ENCODE results near the gene HOXA6.

Gene HOXA6

GRCh38 chr7:27103489-27104226 lies 43.9 kb downstream of the HOXA6 start:
- no peak for TF ChIP-seq CTCF (IDR thresholded peaks at IDR 0.05)
- H3K27ac Mint-ChIP-seq, result peak overlapping the region; percentile 100
- H3K4me3 Mint-ChIP-seq, result peak overlapping the region; percentile 99
- peaks cover 89% of the 10 kb centered on the region for H3K4me1 Mint-ChIP-seq
- DNase-seq, result peak; percentile 65
- H3K36me3 Mint-ChIP-seq (ENCODE audit: low read depth), result peaks cover 56% of the 10 kb centered on the region
- no peaks in the 10 kb centered on the region for H3K9me3 Mint-ChIP-seq
- no peaks in the 10 kb centered on the region for H3K27me3 Mint-ChIP-seq (ENCODE audit: low read depth, poor library complexity)

DNA sequence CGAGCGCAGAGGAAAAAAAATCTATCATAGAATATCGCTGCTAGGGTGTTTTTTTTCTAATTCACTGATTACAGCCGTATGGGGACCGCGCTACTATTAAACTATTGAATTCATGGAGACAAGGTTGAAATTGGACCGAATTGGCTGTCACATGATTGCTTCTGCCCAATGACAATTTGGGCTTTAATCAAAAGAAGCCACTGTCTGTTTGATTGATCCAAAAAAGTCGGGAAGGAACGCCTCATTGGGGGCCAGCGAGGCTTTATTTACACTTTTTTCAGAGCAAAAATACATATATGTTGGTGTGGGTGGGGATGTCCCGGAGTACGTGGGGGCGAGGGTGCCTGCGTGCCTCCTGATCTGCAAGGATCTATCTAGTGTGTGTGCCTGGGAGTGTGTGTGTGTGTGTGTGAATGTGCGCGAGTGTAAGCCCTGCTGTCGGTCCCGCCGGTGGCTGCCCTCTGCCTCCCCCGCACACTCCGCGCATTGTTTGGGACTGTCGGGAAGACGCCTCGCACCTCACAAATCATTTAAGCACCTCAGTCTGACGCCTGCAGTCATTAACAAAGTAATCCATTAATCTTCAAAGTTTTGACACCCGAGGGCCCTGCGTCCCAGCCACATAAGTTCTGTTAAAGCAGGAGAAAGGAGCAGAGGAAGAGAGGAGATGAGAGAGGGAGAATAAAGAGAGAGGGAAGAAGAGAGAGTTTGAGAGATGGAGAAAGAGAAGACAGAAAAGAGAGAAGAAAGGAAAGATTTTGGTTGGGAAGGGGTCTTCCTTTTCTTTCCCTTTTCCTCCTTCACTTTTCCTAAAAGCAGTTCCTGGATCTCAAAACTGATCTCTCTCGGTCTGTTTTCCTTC lies 44.8 kb downstream of the HOXA6 start, which contains the start of gene HOXA2:
HOXA2 (minus strand) TSS at position 103 of the 862 bp plus-strand sequence. CDS start 183 bp downstream, outside the sequence.
- Mint-ChIP-seq H3K27ac (peak within 1 kb of the TSS; percentile 100), H3K27me3 (ENCODE audit: low read depth, poor library complexity) (no peaks in the 10 kb centered on the region), H3K9me3 (no peaks in the 10 kb centered on the region), H3K36me3 (ENCODE audit: low read depth) (peaks cover 60% of the 10 kb centered on the region), H3K4me3 (peak within 1 kb of the TSS; percentile 99), H3K4me1 (peaks cover 83% of the 10 kb centered on the region)
- DNase-seq, result peak; percentile 77
- no peak for TF ChIP-seq CTCF (IDR thresholded peaks at IDR 0.05)

DNA sequence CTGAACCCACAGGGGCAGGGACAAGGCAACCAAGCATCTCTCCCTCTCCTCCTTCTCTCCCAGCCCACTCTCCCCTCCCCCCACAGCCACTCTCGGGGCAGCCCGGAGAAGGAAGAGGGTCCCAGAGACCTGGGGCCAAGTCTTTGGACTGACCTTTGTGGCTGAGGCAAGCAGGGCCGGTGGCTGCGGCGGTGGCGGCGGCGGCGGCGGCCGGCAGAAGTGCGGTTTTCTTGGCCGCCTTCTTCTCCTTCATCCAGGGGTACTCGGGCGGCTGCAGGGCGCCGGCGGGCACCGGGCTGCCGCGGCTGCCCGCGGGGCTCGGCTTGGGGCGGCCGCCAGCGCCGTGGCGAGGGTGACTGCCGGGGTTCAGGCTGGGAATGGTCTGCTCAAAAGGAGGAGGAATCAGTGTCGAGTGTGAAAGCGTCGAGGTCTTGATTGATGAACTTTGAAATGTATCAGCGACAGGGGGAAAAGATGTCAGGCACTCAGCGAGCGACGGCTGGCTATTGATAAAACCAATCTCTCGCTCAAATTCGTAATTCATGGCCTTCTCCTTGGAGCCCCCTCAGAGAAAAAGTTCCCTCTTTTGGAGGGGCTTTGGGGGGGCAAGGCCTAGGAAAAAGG lies 45.5 kb downstream of the HOXA6 start:
- peak overlapping the region; percentile 100 for H3K27ac Mint-ChIP-seq
- peaks cover 76% of the 10 kb centered on the region for H3K4me1 Mint-ChIP-seq
- peak overlapping the region; percentile 99 for H3K4me3 Mint-ChIP-seq
- H3K27me3 Mint-ChIP-seq (ENCODE audit: low read depth, poor library complexity), result no peaks in the 10 kb centered on the region
- no peaks in the 10 kb centered on the region for H3K9me3 Mint-ChIP-seq
- peaks cover 60% of the 10 kb centered on the region for H3K36me3 Mint-ChIP-seq (ENCODE audit: low read depth)
- peak; percentile 71 for DNase-seq
- TF ChIP-seq CTCF (IDR thresholded peaks at IDR 0.05), result no peak

DNA sequence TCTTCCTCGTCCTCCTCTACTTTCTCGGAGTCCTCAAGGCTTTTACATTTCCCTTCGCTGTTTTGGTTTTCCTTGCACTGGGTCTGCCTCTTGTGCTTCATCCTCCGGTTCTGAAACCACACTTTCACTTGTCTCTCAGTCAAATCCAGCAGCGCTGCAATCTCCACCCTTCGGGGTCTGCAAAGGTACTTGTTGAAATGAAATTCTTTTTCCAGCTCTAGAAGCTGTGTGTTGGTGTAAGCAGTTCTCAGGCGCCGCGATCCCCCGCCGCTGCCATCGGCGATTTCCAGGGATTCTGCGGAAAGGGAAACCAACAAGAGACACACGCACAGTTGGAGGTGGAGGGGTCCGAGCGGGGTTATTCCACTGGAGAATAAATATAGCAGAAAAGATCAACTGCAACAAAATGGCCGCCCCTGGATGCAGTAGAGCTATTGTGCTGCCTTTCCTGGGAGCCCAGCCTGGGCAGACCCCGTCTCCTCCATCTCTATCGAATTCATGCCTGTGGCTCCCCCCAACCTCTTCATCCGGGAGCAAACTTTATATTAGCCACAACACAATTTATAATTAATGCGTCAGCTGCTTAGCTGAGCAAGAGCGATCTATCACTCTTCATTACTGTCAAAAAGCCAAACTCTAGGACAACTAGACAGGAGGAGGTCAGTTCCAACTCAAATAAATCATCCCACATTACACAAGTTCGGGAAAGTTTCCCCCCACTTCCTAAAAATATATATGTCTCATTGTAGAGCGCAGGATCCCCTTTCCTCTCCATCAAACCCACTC lies 46.2 kb downstream of the HOXA6 start:
- Mint-ChIP-seq H3K4me1 (peaks cover 72% of the 10 kb centered on the region), H3K9me3 (no peaks in the 10 kb centered on the region), H3K27me3 (ENCODE audit: low read depth, poor library complexity) (no peaks in the 10 kb centered on the region), H3K36me3 (ENCODE audit: low read depth) (peaks cover 57% of the 10 kb centered on the region), H3K4me3 (peak overlapping the region; percentile 99), H3K27ac (peak overlapping the region; percentile 100)
- TF ChIP-seq CTCF (IDR thresholded peaks at IDR 0.05), result no peak
- DNase-seq, result peak; percentile 52

DNA sequence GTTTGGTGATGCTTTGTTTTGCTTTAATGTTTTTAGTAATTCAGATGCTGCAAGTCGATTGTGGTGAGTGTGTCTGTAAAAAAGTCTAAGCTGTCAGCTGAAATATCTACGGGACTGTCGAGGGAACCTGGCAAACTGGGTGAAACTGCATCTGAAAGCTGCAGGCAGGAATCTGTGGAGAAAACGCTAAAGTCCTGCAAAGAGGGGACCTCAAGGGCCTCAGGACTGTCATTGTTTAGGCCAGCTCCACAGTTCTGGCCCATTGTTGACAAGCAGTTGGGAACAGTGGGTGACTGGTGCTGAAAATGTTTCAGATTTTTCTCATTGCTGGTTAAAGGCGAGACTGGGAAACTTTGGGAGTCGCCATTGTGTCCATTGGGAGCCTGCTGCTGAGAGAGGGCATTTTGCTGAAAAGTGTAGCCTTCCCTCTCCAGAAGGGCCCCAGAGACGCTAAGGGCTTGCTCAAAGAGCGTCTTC lies 46.8 kb downstream of the HOXA6 start:
- H3K4me3 Mint-ChIP-seq, result peak overlapping the region; percentile 99
- H3K27ac Mint-ChIP-seq, result peak overlapping the region; percentile 100

More for the DNA sequence above, 46.8 kb downstream of the HOXA6 start:
- Mint-ChIP-seq H3K9me3 (no peaks in the 10 kb centered on the region), H3K36me3 (ENCODE audit: low read depth) (peaks cover 52% of the 10 kb centered on the region), H3K27me3 (ENCODE audit: low read depth, poor library complexity) (no peaks in the 10 kb centered on the region), H3K4me1 (peaks cover 66% of the 10 kb centered on the region)
- no peak for DNase-seq
- TF ChIP-seq CTCF (IDR thresholded peaks at IDR 0.05), result no peak

All from nephron progenitor cell (in vitro differentiated cells).